Lower lobe of right lung (tissue), 2 donors: ENCODE results near the gene MMP19. TPM values are rescaled to one million over a fixed set of nuclear protein-coding genes. Genes with fewer than 3 reads are reported as not detected.

ENCODE experiments used
- ATAC-seq, 2 donors: fragments of 200-7000 bp; cut with Tn5 transposase; one replicate each; pipeline ENCODE4 v1.9.1; 2020 to 2022; ENCODE audit warnings: mild to moderate bottlenecking in 2 of 2, moderate library complexity in 2 of 2
- DNase-seq: peaks from one replicate; pipeline ENCODE4 v3.0.0-alpha.2; 2020
- H3K27ac ChIP-seq: fragments of 200-600 bp; one replicate; pipeline ENCODE4 v1.8.0; 2022
- H3K27me3 ChIP-seq: fragments of 200-600 bp; one replicate; pipeline ENCODE4 v1.8.0; 2022; ENCODE audit warnings: low read depth
- H3K36me3 ChIP-seq: fragments of 200-600 bp; one replicate; pipeline ENCODE4 v1.8.0; 2022; ENCODE audit warnings: mild to moderate bottlenecking
- H3K4me1 ChIP-seq: fragments of 200-600 bp; one replicate; pipeline ENCODE4 v1.8.0; 2022
- H3K4me3 ChIP-seq: fragments of 200-600 bp; one replicate; pipeline ENCODE4 v1.8.0; 2022; ENCODE audit warnings: mild to moderate bottlenecking
- H3K9me3 ChIP-seq: fragments of 200-600 bp; one replicate; pipeline ENCODE4 v1.8.0; 2022
- CTCF ChIP-seq: fragments of 200-600 bp; IDR thresholded peaks from one replicate; pipeline ENCODE4 v1.8.0; 2022; ENCODE audit warnings: antibody characterized with exemption, mild to moderate bottlenecking
- intact Hi-C: fragments of 100-400 bp; cut with DNase I; formaldehyde crosslinking; loops from one replicate; pipeline ENCODE4 v1.11.0; 2022
- total RNA-seq: library from RNA; stranded (reverse); fragmentation: NEBNext Ultra II Directional; extraction: Animal tissue kit (Norgen Biotek cat#: 25700); gene quantifications from one replicate; pipeline ENCODE4 v1.2.1, GENCODE V29; 2021
- donor health status: DM: no; HTN: yes; CAD: no; lungs with severe emphysema.

MMP19 gene
- total RNA-seq, 1 donor from 2014 or later = 35.2 TPM

DNA sequence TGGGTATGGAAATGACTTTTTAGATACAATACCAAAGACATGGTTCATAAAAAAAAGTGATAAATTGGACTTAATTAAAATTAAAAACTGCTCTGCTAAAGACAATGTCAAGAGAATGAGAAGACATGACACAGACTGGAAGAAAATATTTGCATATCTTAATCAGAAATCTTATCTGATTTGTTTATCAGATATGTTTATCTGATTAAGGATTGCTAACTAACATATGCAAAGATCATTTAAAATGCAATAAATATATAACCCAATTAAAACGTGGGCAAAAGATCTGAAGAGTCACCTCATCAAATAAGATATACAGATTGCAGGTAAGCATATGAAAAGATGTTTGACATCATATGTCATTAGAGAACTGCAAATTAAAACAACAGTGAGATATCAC is 10.0 kb upstream of the MMP19 start:
- H3K4me1 ChIP-seq = peaks cover 6% of the 10 kb centered on the region
- no peak for DNase-seq
- intact Hi-C loops = no loop called here
- H3K4me3 ChIP-seq = no peak overlapping the region
- no peak for ATAC-seq
- no peaks in the 10 kb centered on the region for H3K9me3 ChIP-seq
- no peaks in the 10 kb centered on the region for H3K36me3 ChIP-seq
- H3K27ac ChIP-seq = no peak overlapping the region
- no peaks in the 10 kb centered on the region for H3K27me3 ChIP-seq
- TF ChIP-seq CTCF = no peak

GRCh38 chr12:55850893-55851292 is 8.2 kb upstream of the MMP19 start:
- intact Hi-C loops = no loop called here
- H3K27ac ChIP-seq = no peak overlapping the region
- TF ChIP-seq CTCF = no peak

DNA sequence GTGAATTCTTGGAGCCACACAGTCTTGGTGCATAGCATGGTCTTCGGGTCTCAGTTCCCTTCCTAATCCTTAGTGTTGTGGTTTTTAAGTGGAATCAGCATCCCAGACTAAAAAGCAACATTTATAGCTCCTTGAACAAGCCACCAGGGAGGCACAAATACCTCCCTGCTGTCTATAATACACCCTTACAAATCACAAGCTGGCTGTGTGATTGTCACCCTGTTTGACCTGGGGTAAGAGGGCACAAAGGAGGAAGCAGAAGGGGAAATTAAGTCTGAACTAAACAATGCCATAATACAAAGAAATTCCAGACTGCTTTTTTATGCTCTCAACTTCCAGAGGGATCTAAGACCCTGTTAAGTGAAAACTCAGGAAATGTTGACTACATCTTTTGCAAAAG is 7.7 kb upstream of the MMP19 start:
- H3K36me3 ChIP-seq = no peaks in the 10 kb centered on the region
- H3K9me3 ChIP-seq = no peaks in the 10 kb centered on the region
- intact Hi-C loops = no loop called here
- H3K4me1 ChIP-seq = peaks cover 14% of the 10 kb centered on the region
- no peak for TF ChIP-seq CTCF
- no peak for ATAC-seq
- no peaks in the 10 kb centered on the region for H3K27me3 ChIP-seq
- no peak overlapping the region for H3K4me3 ChIP-seq
- H3K27ac ChIP-seq = no peak overlapping the region
- no peak for DNase-seq

More at GRCh38 chr12:55850893-55851292, 8.2 kb upstream of the MMP19 start:
- DNase-seq (no peak), ATAC-seq (no peak)
- Histone ChIP-seq H3K9me3 (no peaks in the 10 kb centered on the region), H3K4me3 (no peak overlapping the region), H3K27me3 (no peaks in the 10 kb centered on the region), H3K4me1 (peaks cover 14% of the 10 kb centered on the region), H3K36me3 (no peaks in the 10 kb centered on the region)

DNA sequence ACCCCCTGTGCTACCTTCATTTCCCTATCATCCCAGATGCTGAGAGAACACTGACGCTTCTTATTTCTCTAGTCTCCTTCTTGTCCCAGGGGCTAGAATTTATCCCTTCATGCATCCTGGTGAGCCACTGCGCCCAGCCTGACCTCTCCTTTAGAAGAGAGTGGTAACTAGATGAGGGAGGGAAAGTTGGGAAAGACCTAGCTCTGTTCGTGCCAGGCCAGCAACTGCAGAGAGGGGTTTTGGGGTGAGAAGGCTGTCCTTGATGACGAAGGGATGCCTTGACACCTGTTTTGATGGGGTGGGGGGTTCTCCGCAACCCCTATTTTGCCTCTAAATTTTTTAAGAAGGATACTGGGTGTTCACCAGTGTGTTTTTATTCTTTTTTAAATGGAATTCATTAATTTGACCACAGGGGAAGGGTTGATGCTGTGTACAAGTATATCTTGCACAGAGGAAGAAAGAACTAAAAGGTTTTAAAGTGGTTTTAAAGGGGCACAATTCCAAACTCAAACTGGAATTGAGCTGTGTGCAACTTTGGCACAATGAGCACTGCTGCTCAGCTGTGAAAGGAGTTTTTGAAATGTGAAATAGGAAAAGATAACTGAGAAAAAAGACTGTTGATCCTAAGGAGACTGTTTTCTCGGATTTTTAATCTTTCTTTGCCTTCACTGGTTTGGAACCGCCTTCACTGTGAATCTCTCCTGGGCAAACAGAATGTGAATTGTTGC is 7.0 kb upstream of the MMP19 start:
- peak overlapping the region; percentile 10 for H3K27ac ChIP-seq
- no peaks in the 10 kb centered on the region for H3K27me3 ChIP-seq
- TF ChIP-seq CTCF = no peak
- H3K4me3 ChIP-seq = no peak overlapping the region
- H3K9me3 ChIP-seq = no peaks in the 10 kb centered on the region
- ATAC-seq (no peak), DNase-seq (no peak)
- intact Hi-C loops = no loop called here
- H3K4me1 ChIP-seq = peaks cover 14% of the 10 kb centered on the region
- no peaks in the 10 kb centered on the region for H3K36me3 ChIP-seq

GRCh38 chr12:55847603-55848291 is 5.0 kb upstream of the MMP19 start:
- DNase-seq = peak; percentile 89
- Histone ChIP-seq H3K4me3 (peak overlapping the region; percentile 12), H3K36me3 (no peaks in the 10 kb centered on the region), H3K27ac (peak overlapping the region; percentile 92), H3K9me3 (no peaks in the 10 kb centered on the region), H3K4me1 (peaks cover 22% of the 10 kb centered on the region), H3K27me3 (no peaks in the 10 kb centered on the region)
- TF ChIP-seq CTCF = no peak
- intact Hi-C loops = no loop called here
- peak; percentile 84 to 95 for ATAC-seq
